AG09309 (cell line): Measurements from ENCODE around the gene MCM3AP.

ENCODE experiments used
- DNase-seq: peaks from one replicate; pipeline ENCODE4 v3.0.0-alpha.2; 2010; ENCODE audit warnings: low read depth
- H3K4me3 ChIP-seq: 2 replicates; pipeline ENCODE4 v1.5.1; 2011; ENCODE audit warnings: mild to moderate bottlenecking, low read depth, low read length, moderate library complexity; ENCODE audit not compliant: control insufficient read depth
- CTCF ChIP-seq: IDR thresholded peaks from 2 replicates; pipeline ENCODE4 v1.5.1; 2011; ENCODE audit warnings: mild to moderate bottlenecking, low read depth, low read length, inconsistent platforms; ENCODE audit not compliant: insufficient read depth, control insufficient read depth; ENCODE audit errors: missing control alignments

Gene MCM3AP

GRCh38 chr21:46199436-46200373 is 85.7 kb downstream of the MCM3AP start:
- TF ChIP-seq CTCF, result no peak

GRCh38 chr21:46196733-46197132 is 88.7 kb downstream of the MCM3AP start:
- H3K4me3 ChIP-seq, result no peak overlapping the region
- no peak for DNase-seq
- no peak for TF ChIP-seq CTCF

More at GRCh38 chr21:46199436-46200373, 85.7 kb downstream of the MCM3AP start:
- no peak for DNase-seq
- no peak overlapping the region for H3K4me3 ChIP-seq

- no peak for TF ChIP-seq CTCF
- no peak overlapping the region for H3K4me3 ChIP-seq
- no peak for DNase-seq
Measured at GRCh38 chr21:46195595-46196195, 89.7 kb downstream of the MCM3AP start.

GRCh38 chr21:46194374-46195334 is 90.8 kb downstream of the MCM3AP start:
- no peak for TF ChIP-seq CTCF
- H3K4me3 ChIP-seq, result no peak overlapping the region
- no peak for DNase-seq

GRCh38 chr21:46193829-46194373 is 91.5 kb downstream of the MCM3AP start:
- DNase-seq, result no peak
- no peak for TF ChIP-seq CTCF
- H3K4me3 ChIP-seq, result no peak overlapping the region
